HepG2 (cell line): ENCODE results near the gene FBXL4. TPM values are rescaled to one million over a fixed set of nuclear protein-coding genes. Genes with fewer than 3 reads are reported as not detected.

Source experiments
- ARNTL ChIP-seq: sonication (generic); formaldehyde crosslinking; IDR thresholded peaks from 2 replicates; pipeline ENCODE4 v1.4.0; 2020; ENCODE audit warnings: mild to moderate bottlenecking, missing genetic modification reagents
- FOSL2 ChIP-seq: sonication (generic); formaldehyde crosslinking; IDR thresholded peaks from 2 replicates; pipeline ENCODE4 v1.4.0; 2020; ENCODE audit warnings: missing genetic modification reagents
- FOXO1 ChIP-seq: sonication (generic); formaldehyde crosslinking; IDR thresholded peaks from 2 replicates; pipeline ENCODE4 v1.4.0; 2020; ENCODE audit warnings: missing genetic modification reagents
- IKZF1 ChIP-seq: fragments of 450-650 bp; IDR thresholded peaks from 2 replicates; pipeline ENCODE4 v1.7.1; 2016
- ISL2 ChIP-seq: sonication (generic); formaldehyde crosslinking; IDR thresholded peaks from 2 replicates; pipeline ENCODE4 v1.5.0; 2020; ENCODE audit warnings: missing genetic modification reagents
- JARID2 ChIP-seq: sonication (generic); formaldehyde crosslinking; IDR thresholded peaks from 2 replicates; pipeline ENCODE4 v1.8.1; 2023; ENCODE audit warnings: missing genetic modification reagents, inconsistent platforms; ENCODE audit not compliant: insufficient replicate concordance
- LCORL ChIP-seq, 2 experiments: fragments of 450-650 bp in 1 of 2; sonication (generic) in 1 of 2; formaldehyde crosslinking in 1 of 2; IDR thresholded peaks; 2 replicates each; pipeline versions ENCODE4 v1.5.0 to v1.6.1; 2017 to 2020; ENCODE audit warnings: antibody characterized with exemption in 1 of 2, missing genetic modification reagents in 1 of 2
- RBFOX2 ChIP-seq: fragments of 200-400 bp; formaldehyde crosslinking; IDR thresholded peaks from 2 replicates; pipeline ENCODE4 v1.6.1; 2017; ENCODE audit warnings: low read depth, mild to moderate bottlenecking, low read length
- ZNF230 ChIP-seq: sonication (generic); formaldehyde crosslinking; IDR thresholded peaks from 2 replicates; pipeline ENCODE4 v1.4.0; 2020; ENCODE audit warnings: mild to moderate bottlenecking, missing genetic modification reagents
- ZNF510 ChIP-seq: sonication (generic); formaldehyde crosslinking; IDR thresholded peaks from 2 replicates; pipeline ENCODE4 v1.4.0; 2020; ENCODE audit warnings: low read depth, mild to moderate bottlenecking, missing genetic modification reagents
- ZNF564 ChIP-seq: sonication (generic); formaldehyde crosslinking; IDR thresholded peaks from 2 replicates; pipeline ENCODE4 v1.8.1; 2023; ENCODE audit warnings: mild to moderate bottlenecking, missing genetic modification reagents
- ZNF724P ChIP-seq: sonication (generic); formaldehyde crosslinking; IDR thresholded peaks from 2 replicates; pipeline ENCODE4 v1.8.0; 2022; ENCODE audit warnings: missing genetic modification reagents, borderline replicate concordance
- ZNF749 ChIP-seq: sonication (generic); formaldehyde crosslinking; IDR thresholded peaks from 2 replicates; pipeline ENCODE4 v1.8.0; 2022; ENCODE audit warnings: mild to moderate bottlenecking, missing genetic modification reagents, moderate library complexity, borderline replicate concordance
- polyA plus RNA-seq, 8 experiments: library from polyadenylated mRNA; depleted of rRNA in 3 of 8; stranded (reverse) in 7 of 8; unstranded in 1 of 8; fragments of >200 nt; fragmentation: Illumina TruSeq in 4 of 8; extraction: Trizol in 4 of 8; gene quantifications; 2 replicates each; pipeline versions ENCODE4 v1.2.1 to v1.2.3, GENCODE V29; 2011 to 2016; ENCODE audit warnings: low read depth in 4 of 8, missing spikeins in 1 of 8, mixed read lengths in 1 of 8; ENCODE audit not compliant: insufficient read depth in 1 of 8
- total RNA-seq, 5 experiments: library from RNA; depleted of rRNA; stranded (reverse); fragments of >200 nt; fragmentation: Illumina TruSeq; extraction: Trizol; gene quantifications; 2 replicates each; pipeline ENCODE4 v1.2.3, GENCODE V29; 2016; ENCODE audit warnings: low read depth in 1 of 5
- TF ChIP-seq, protein P1 (sequence below), 2 experiments: sonication (generic) in 1 of 2; formaldehyde crosslinking in 1 of 2; IDR thresholded peaks; 2 replicates each; pipeline versions ENCODE4 v1.5.1 to v1.6.1; 2011 to 2020; ENCODE audit warnings: borderline replicate concordance in 1 of 2, low read depth in 1 of 2, low read length in 1 of 2, mild to moderate bottlenecking in 1 of 2, missing genetic modification reagents in 1 of 2, moderate library complexity in 1 of 2
- TF ChIP-seq, protein P2 (sequence below): sonication (generic); formaldehyde crosslinking; IDR thresholded peaks from 2 replicates; pipeline ENCODE4 v1.4.0; 2020; ENCODE audit warnings: low read depth, mild to moderate bottlenecking, missing genetic modification reagents
- TF ChIP-seq, protein P3 (sequence below): IDR thresholded peaks from 2 replicates; pipeline ENCODE4 v1.6.1; 2016
- TF ChIP-seq, protein P4 (sequence below): sonication (generic); formaldehyde crosslinking; IDR thresholded peaks from 2 replicates; pipeline ENCODE4 v1.5.0; 2020; ENCODE audit warnings: missing genetic modification reagents
- TF ChIP-seq, protein P5 (sequence below): sonication (generic); formaldehyde crosslinking; IDR thresholded peaks from 2 replicates; pipeline ENCODE4 v1.5.1; 2020; ENCODE audit warnings: missing genetic modification reagents, mild to moderate bottlenecking, borderline replicate concordance

FBXL4 gene
- total and polyA plus RNA-seq, 2 of the 13 experiments (the other 11 are each of a cell fraction or from before 2014, with no cell fraction given) = 13.2 to 17.6 TPM

DNA sequence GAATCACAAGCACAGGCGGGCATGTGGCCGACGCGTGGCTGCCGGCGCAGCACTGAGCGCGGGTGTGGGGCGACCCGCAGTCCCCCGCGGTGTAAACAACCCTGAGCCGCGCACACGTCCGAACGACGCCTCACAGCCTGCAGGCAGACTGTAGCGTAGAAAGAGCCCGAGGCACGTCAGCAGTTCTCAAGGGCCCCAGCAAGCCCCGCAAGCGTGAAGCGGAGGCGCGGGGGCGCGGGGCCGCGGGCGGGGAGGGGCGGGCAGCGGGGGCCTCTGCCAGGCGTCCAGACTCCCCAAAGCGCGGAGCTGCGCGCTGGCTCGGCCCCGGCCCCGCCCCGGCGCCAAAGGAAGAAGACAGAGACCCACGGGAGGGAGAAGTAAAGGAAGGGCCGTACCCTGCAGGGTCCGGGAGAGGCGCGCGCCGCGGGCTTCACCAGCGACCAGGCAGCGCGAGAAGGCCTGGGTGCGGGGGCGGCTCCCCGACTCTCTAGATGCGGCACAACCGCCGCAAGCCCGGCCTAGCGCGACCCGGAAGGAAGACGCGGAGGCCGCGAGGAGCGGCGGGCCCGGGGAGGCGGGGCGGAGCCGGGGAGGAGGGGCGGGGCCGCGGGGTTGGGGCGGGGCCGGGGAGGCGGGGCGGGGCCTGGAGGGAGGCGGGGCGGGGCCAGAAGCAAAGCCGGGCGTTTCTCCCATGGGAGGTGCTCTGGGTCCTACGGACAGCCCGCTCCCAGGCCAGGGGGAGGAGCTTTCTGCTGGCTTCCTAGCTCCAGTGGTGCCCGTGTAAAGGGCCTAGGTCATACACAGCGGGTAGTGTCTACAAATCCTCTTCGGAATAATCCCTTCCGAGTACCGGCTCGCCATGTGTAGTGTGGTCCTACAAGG is at the start of gene FBXL4 (continued):
- TF ChIP-seq, protein P1, sequence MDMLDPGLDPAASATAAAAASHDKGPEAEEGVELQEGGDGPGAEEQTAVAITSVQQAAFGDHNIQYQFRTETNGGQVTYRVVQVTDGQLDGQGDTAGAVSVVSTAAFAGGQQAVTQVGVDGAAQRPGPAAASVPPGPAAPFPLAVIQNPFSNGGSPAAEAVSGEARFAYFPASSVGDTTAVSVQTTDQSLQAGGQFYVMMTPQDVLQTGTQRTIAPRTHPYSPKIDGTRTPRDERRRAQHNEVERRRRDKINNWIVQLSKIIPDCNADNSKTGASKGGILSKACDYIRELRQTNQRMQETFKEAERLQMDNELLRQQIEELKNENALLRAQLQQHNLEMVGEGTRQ (IDR thresholded peaks at IDR 0.05; ENCODE audit: low read depth, low read length) = no peak
- TF ChIP-seq, protein P1 (CRISPR knock-in tag; IDR thresholded peaks at IDR 0.05; ENCODE audit: borderline replicate concordance) = no peak
- TF ChIP-seq ZNF230 (CRISPR knock-in tag) (no peak), ZNF724P (CRISPR knock-in tag) (no peak), FOXO1 (peak; percentile 81), ZNF510 (CRISPR knock-in tag) (no peak), LCORL (IDR thresholded peaks at IDR 0.05) (no peak), LCORL (CRISPR knock-in tag; IDR thresholded peaks at IDR 0.05) (0 out of 2 replicates have a peak, but pooled peaks have one; percentile 39), ISL2 (CRISPR knock-in tag) (0 out of 2 replicates have a peak, but pooled peaks have one; percentile 40), ARNTL (0 out of 2 replicates have a peak, but pooled peaks have one; percentile 31), ZNF749 (CRISPR knock-in tag) (0 out of 2 replicates have a peak, but pooled peaks have one; percentile 44), JARID2 (CRISPR knock-in tag) (no peak), IKZF1 (no peak), RBFOX2 (peak; percentile 88), FOSL2 (CRISPR knock-in tag) (peak; percentile 23; the same call in 1 of the 2 replicates), ZNF564 (CRISPR knock-in tag) (no peak)
- TF ChIP-seq, protein P2, sequence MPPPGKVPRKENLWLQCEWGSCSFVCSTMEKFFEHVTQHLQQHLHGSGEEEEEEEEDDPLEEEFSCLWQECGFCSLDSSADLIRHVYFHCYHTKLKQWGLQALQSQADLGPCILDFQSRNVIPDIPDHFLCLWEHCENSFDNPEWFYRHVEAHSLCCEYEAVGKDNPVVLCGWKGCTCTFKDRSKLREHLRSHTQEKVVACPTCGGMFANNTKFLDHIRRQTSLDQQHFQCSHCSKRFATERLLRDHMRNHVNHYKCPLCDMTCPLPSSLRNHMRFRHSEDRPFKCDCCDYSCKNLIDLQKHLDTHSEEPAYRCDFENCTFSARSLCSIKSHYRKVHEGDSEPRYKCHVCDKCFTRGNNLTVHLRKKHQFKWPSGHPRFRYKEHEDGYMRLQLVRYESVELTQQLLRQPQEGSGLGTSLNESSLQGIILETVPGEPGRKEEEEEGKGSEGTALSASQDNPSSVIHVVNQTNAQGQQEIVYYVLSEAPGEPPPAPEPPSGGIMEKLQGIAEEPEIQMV (CRISPR knock-in tag) = no peak
- TF ChIP-seq, protein P3, sequence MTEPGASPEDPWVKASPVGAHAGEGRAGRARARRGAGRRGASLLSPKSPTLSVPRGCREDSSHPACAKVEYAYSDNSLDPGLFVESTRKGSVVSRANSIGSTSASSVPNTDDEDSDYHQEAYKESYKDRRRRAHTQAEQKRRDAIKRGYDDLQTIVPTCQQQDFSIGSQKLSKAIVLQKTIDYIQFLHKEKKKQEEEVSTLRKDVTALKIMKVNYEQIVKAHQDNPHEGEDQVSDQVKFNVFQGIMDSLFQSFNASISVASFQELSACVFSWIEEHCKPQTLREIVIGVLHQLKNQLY = peak; percentile 88
- TF ChIP-seq, protein P4, sequence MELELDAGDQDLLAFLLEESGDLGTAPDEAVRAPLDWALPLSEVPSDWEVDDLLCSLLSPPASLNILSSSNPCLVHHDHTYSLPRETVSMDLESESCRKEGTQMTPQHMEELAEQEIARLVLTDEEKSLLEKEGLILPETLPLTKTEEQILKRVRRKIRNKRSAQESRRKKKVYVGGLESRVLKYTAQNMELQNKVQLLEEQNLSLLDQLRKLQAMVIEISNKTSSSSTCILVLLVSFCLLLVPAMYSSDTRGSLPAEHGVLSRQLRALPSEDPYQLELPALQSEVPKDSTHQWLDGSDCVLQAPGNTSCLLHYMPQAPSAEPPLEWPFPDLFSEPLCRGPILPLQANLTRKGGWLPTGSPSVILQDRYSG (CRISPR knock-in tag) = peak; percentile 8; the same call in 1 of the 2 replicates
- TF ChIP-seq, protein P5, sequence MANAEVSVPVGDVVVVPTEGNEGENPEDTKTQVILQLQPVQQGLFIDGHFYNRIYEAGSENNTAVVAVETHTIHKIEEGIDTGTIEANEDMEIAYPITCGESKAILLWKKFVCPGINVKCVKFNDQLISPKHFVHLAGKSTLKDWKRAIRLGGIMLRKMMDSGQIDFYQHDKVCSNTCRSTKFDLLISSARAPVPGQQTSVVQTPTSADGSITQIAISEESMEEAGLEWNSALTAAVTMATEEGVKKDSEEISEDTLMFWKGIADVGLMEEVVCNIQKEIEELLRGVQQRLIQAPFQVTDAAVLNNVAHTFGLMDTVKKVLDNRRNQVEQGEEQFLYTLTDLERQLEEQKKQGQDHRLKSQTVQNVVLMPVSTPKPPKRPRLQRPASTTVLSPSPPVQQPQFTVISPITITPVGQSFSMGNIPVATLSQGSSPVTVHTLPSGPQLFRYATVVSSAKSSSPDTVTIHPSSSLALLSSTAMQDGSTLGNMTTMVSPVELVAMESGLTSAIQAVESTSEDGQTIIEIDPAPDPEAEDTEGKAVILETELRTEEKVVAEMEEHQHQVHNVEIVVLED = peak; percentile 25; the same call in 1 of the 2 replicates
